LNCAP (cell line): ENCODE measurements around the gene KCNT2.

Experiments used
- CTCF ChIP-seq: fragments of 450-650 bp; IDR thresholded peaks from 2 replicates; pipeline ENCODE4 v1.5.1; 2017; ENCODE audit warnings: mild to moderate bottlenecking

Gene KCNT2

GRCh38 chr1:196260270-196260669 lies 348.0 kb downstream of the KCNT2 start:
- no peak for TF ChIP-seq CTCF

- TF ChIP-seq CTCF = no peak
Observed at GRCh38 chr1:196259316-196259715, 348.9 kb downstream of the KCNT2 start.

GRCh38 chr1:196255762-196256161 lies 352.5 kb downstream of the KCNT2 start:
- TF ChIP-seq CTCF = no peak

- TF ChIP-seq CTCF = no peak
Observed at GRCh38 chr1:196229546-196229945, 378.7 kb downstream of the KCNT2 start.

- no peak for TF ChIP-seq CTCF
Observed at GRCh38 chr1:196214866-196215265, 393.4 kb downstream of the KCNT2 start.

- TF ChIP-seq CTCF = no peak
Observed at GRCh38 chr1:196209983-196210382, 398.3 kb downstream of the KCNT2 start.

- TF ChIP-seq CTCF = no peak
Observed at GRCh38 chr1:196209265-196209664, 399.0 kb downstream of the KCNT2 start.

- no peak for TF ChIP-seq CTCF
Observed at GRCh38 chr1:196207612-196208217, 400.5 kb downstream of the KCNT2 start.
